GM21737 (cell line): ENCODE results near the gene PLBD2.

ENCODE experiments used
- ATAC-seq: cut with Tn5 transposase; IDR thresholded peaks from one replicate; pipeline ENCODE4 v1.9.1; 2021; ENCODE audit warnings: mild to moderate bottlenecking, moderate library complexity; ENCODE audit not compliant: unreplicated experiment

PLBD2 gene

DNA sequence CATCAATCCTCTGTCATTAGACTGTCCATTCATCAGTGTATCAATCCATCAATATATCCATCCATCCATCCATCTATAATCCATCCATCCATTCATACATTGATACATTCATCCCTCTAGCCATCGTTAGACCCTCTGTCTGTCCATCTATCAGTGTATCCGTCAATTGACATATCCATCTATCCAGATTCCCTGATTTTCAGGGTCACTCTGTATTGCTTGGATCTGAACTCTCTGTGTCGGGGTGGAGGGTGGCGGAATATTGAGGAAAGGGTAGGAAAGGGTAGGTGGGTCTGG, 80.9 kb downstream of the PLBD2 start:
- no peak for ATAC-seq

DNA sequence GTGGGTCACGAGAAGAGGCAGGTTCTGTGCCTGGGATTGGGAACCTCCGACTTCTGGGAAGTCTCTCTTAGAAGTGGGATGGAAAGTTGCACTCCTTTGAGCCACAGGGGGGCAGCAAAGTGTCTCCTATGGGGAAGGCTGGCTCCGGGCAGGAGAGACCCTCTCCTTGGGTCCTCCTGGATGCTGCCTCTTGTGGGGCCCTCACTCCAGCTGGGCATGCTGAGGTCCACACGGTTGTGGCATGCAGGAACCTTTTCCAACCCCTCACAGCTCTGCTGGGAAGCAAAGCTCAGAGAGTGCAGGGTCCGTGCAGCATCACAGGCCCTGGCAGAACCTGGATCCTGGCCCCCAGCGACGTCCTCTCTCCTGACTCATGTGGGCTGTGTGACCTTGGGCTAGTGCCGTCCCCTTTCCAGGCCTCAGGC, 81.2 kb downstream of the PLBD2 start:
- no peak for ATAC-seq

DNA sequence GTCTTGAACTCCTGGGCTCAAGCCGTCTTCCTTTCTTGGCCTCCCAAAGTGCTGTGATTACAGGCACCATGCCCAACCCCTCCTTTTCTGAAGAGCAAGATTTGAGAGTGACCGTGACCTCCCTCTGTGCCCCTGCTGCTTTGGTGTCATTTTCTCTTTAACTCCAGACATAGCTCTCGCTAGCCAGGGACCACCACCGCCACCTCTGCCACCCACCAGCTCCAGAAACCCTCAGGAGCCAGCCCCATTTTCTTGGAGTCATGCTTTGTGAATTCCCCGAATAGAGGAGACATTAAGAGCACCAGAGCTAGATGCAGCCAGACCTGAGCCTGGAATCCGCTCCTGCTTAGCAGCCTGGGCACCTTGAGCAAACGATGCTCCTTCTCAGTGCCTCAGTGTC, 81.9 kb downstream of the PLBD2 start:
- ATAC-seq: no peak
